Activated CD4-positive, alpha-beta T cell treated with anti-CD3 and anti-CD28 coated beads, Interleukin-2, amount 50 U/mL, for 48 hours (primary cell): ENCODE measurements around the gene BMP2K.

Experiments used
- DNase-seq, 2 experiments: peaks; one replicate each; pipeline ENCODE4 v3.0.0-alpha.2; 2020

The BMP2K gene

DNA sequence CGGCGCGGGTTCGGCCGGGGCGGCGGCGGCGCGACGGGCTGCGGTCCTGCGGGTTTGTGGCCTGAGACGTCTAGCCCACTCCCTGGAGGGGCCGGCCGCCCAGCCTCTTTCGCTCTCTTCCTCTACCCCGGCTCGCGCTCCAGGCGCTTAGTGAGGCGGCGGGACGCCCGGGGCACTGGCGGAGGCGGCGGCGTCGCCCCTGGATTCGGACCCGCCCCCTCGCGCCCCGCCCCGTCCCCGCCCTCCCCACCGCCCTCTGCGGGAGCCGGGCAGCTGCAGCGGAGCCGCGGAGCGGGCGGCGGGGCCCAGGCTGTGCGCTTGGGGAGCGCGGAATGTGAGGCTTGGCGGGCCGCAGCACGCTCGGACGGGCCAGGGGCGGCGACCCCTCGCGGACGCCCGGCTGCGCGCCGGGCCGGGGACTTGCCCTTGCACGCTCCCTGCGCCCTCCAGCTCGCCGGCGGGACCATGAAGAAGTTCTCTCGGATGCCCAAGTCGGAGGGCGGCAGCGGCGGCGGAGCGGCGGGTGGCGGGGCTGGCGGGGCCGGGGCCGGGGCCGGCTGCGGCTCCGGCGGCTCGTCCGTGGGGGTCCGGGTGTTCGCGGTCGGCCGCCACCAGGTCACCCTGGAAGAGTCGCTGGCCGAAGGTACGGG lies at the start of gene BMP2K:
Gene BMP2K, plus strand, starts transcription at position 272 of the 650 bp plus-strand sequence. Its CDS starts 194 bp downstream, at position 466.
- peak; percentile 78 to 79 for DNase-seq

DNA sequence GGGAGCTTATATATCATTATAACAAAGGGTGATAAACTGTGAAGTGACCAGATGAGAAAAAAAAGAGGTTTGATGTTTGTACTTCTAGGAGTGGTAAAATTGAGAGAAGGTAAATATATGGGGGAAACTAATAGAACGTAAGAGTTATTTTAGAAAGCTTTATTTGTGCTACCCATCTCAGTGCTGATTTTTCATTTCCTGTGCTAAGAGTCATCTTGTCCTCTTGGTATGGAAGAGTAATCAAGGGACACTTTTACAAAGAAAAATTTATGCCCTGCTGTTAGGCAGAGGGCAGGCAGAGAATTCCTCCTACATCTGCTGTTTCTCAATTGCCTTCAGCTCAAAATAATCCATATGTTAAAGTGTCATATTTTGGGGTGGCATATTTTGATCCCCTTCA lies 49.6 kb upstream of the BMP2K start:
- DNase-seq: no peak

DNA sequence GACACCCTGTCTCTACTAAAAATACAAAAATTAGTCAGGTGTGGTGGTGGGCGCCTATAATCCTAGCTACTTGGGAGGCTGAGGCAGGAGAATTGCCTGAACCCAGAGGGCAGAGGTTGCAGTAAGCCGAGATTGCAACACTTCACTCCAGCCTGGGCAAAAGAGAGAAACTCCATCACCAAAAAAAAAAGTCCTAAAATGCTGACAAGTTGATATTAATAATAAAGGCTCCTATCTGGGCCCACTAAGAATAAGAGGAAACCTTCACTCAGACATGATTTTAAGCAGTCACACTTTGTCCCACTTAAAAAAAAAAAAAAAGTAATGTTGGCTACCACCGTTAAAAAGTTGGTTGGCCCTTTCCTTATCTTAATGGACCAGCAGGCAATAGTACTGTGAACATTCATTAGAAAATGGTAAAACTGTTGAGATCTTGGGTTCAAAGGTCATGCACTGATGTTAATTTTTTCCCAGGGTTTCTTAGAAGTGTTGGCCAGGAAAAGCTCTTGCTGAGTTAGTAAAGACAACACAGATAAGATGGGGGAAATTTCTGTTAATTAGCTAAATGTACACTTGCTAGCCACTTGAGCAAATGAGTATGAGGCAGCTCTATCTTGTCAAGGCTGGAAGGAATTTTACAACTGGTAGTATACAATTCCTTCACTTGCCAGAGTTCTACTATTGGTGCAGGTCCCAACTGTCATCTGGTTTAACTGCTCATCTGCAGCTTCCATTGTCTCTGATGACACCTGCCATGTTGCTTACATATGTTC lies 43.6 kb upstream of the BMP2K start:
- no peak for DNase-seq

DNA sequence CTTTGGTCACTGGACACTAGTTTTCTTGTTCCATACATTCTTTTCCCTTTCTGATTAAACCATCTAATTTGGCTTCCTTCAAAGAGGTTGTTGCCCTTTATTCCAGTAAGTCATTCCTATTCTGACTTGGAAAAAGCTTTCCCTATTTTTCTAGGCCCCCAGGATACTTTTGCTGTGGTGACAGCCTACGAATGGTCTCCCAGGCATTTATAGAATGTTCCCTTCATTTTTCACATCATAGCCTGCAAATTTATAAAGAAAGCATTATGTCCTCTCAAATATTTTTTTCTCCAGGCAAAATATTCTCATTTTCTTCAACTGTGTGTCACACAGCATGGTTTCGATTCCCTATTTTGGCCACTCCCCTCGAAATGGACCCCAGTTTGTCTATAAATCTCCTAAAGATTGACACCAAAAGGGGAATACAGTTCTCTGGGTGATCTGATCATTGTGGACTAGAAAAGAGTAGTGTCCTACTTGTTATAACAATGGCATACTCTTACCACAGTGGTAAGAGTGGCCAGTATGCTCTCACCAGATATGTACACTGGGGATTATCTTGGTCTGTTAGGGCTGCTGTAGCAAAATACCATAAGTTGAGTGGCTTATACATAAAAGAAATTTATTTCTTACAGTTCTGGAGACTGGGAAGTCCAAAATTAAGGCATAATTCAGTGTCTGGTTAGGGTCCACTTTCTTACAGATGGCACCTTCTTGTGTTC lies 41.5 kb upstream of the BMP2K start:
- no peak for DNase-seq

DNA sequence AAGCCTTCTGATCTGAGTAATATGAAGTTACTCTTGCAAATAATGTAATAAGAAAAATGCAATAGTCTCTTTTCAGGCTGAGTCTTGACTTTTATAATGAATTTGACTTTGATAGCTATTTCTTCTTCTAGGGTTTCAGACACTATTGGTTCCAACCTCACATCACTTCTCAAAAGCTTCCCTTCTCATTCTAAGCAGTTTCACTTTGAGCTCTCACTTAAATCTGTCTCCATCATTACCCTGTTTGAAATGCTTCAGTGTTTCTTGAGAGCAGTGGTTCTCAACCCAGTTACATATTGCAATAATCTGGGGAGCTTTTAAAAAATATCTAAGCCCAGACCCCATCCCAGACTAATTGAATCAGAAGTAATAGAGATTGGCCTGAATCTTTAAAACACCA lies 40.5 kb upstream of the BMP2K start:
- no peak for DNase-seq

DNA sequence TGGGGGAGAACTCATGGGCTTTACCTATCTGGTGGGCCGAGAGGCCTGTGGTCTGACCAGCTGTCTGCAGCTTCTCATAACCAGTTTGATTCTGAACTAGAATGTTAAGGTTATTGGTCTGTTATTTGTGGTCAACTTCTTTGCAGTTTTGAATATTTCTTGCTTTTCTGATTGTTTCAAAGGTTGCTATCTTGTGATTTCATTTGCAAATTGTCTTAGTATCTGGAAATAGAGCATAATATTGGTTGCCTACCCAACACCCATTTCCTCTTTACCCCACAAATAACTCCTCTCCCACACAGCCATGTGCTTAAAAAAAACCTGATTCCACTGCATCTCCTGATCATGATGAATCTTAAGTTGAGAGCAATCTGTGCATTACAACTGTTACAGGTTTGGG lies 39.1 kb upstream of the BMP2K start:
- no peak for DNase-seq

DNA sequence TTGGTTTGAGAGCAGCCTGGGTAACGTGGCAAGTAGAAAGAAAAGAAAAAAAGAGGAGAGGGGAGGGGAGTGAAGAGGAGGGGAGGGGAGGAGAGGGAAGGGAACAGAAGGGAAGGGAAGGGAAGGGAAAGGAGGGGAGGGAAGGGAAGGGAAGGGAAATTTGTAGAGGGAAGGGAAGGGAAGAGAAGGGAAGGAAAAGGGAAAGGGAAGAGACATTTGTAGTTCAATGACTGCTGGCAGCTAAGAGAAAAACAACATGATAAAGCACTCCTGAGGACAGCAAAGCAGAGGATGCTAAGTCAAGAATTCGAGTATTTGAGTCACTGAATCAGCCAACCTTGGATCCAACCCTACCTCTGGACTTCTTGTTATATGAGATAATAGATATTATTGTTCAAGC lies 38.2 kb upstream of the BMP2K start:
- DNase-seq: no peak

DNA sequence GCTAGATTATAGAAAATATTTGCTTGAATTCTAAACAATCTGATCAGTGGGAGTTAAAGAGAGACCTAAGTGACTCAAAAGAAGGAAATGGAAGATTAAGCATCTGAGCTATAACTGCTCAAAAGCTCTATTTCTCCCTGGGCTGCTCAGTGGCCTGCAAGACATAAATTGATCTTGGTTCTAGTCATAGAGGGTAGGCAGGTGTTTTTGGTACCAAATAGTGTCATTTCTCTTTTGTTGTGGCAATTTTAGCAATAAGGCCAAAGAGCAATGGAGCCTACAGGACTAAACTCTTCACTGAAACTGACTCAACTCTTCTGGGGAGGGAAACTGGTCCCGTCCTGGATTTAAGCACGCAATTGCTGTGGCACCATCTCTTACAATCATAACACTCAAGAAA lies 33.9 kb upstream of the BMP2K start:
- no peak for DNase-seq

DNA sequence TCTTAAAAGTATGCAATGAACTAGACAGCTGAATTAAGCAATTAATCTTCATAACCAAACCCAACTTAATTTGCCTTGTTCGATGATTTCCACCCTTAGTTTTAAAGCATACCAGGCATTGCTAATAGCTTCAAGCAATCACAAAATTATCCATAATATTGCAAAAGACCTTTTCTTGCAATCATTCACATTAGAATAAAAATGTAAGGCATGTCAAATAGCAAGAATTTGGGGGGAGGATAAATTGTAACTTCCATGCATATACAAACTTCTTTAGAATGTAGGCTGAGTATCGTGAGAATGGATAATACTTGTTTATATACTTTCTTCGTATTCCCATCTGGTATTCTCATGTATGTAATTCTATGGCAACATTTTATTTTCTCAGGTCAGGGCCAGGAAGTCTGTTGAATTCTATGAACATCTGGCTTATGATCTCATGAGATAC lies 28.7 kb upstream of the BMP2K start:
- no peak for DNase-seq

DNA sequence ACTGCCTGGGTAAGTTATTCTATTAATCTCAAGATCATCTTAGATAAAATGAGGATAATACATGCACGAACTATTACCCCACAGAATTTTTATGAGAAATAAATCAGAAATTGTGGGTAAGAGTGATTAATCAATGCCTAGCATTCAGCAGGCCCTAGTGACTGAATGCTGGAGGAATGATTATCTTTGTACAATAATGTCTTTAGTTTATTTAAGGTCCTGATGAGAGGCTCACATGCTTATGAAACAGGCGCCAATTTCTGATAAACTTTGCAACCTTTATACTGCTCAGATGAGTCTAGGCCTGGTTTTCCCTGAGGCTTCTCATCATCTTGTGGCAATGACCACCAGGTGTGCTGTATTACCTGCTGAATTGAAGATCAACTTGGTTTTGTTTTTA lies 27.8 kb upstream of the BMP2K start:
- DNase-seq: no peak

DNA sequence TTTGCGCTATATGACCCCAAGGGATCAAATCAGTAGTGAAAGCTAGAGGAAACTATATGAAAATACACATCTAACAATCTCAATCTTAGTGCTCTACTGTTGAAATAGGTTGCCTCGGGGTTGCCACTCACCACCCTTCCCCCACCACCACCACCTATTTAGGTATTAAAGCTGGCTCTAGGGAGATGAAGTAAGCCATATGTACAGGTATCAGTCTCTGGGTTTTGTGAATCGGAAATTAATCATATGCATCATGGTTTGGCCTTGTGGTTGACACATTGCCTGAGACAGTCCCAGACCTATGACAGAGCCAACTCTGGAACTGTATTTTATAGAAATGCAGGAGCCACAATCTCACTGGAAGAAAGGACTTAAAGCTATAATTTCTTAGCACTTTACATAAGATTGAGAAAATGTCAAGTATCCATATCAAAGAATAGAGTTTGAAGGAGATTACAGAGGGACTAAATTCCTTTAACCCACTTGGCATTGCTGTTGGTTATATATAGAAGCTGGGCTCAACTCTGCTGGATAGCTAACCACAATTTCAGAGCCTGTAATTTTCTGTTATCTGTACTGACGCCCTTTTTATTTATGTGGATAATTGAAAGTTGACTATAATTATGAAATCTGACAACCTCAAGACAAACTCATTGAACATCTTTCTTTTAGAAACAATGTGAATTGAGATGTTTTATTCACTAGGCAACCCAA lies 26.7 kb upstream of the BMP2K start:
- no peak for DNase-seq

DNA sequence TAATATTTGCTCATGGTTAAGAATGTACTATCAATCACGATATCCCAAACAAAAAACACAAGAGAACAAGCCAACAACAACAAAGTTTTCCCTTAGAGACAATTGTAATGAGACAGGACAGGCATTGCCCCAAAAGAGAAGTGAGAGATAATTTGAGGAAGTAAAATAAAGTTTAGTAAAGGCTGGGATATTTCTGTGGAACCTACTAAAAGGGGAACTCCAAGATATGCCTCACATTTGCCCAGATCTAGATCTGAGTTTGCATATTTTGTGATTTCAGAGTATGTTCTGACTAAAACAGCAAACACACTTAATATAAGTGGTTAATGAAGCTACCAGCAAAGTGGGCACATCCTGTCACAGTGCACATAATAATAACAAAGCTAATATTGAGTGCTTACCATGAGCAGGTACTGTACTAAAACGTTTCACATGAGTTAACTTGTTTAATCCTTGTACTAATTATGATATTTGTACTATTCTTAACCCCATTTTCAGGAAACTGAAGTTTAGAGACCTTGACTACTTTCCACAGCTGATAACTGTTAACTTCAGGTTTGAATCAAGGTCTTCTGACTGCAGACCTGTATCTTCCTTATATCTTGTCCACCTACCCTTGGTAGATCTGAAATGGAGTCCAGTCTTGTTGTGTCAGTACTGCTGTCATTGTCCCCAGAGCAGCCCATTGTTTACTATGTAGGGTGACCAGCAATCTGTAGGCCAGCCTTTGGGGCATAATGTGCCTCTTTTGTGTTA lies 26.0 kb upstream of the BMP2K start:
- DNase-seq: no peak

DNA sequence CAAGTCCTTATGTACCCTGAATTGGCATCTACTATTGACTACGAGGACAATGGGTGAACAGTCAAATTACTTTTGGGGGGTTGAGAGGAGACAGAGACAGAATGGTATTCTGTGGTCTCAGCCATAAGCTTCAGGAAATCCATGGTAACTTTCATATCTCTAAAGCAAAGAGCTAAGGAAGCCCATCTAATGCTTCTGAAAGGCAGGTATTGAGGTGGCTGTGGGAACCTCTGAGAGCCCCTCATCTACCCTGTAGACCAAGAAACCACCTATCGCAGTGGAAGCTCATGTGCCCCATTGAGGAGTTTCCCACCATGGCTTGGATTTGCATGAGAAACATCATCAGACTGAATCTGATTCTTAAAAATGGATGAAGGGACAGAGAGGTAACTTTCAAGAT lies 23.1 kb upstream of the BMP2K start:
- DNase-seq: no peak

DNA sequence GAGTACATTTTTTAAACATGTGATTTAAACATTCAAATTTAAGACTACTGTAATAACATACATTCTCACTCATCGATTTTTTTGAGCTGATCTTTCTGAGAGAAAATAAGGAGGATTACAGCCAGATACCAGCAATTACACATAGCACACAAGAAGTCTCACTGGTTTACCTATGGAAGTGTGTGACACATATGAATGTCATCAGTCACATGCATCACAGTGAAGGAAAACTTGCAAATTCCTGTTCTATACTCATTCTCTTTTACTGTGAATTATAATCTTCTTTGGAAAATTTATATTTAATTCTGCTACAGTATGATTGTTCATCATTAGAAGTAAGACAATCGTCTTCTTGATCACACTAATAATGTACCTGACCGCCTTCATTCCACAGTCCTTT lies 21.3 kb upstream of the BMP2K start:
- no peak for DNase-seq

DNA sequence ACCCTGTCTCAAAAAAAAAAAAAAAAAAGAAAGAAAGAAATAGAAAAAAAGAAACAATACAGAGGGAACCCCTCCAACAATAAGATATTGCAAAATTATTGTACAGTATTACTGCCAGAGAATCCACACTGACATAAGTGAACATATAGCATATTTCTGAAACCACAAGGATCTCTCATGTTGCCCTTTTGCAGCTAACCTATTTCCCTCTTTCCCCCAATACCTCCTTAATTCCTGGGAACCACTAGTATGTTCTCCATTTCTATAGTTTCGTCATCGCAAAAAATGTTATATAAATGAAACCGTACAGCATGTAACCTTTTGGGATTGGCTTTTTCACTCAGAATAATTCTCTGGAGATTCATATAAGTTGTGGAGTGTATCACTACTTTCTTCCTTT lies 20.0 kb upstream of the BMP2K start:
- DNase-seq: no peak

DNA sequence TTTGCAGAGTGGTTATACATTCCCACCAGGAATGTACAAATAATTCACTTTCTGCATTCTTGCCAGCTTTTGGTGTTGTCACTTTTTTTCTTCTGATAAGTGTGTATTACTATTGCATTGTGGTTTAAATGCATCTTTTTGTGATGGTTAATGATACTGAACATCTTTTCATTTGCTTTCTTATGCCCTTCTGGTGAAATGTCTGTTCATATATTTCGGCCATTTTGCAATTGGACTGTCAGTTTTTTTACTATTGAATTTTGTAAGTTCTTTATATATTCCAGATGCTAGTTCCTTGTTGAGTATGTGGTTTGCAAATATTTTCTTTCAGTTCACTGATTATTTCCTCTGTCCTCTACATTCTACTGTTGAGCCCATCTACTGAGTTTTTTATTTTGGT lies 19.4 kb upstream of the BMP2K start:
- DNase-seq: no peak

DNA sequence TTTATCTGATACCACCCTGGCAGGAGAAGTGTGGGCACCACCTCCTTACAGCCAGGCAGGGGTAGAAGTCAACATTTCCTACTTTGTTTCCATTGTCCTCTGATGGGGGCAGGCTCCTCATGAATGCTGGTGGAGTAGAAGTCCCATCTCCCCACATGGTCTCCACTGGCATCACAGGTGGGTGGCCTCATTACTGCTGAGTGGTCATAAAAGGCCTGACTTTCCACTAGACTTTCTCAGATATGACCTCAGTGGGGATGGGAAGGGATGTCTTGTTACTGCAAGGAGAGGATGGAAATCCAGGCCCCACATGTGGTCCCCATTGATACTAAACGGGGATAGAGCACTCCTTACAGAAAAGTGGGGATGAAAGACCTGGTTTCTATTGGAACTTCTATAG lies 18.6 kb upstream of the BMP2K start:
- DNase-seq: no peak

DNA sequence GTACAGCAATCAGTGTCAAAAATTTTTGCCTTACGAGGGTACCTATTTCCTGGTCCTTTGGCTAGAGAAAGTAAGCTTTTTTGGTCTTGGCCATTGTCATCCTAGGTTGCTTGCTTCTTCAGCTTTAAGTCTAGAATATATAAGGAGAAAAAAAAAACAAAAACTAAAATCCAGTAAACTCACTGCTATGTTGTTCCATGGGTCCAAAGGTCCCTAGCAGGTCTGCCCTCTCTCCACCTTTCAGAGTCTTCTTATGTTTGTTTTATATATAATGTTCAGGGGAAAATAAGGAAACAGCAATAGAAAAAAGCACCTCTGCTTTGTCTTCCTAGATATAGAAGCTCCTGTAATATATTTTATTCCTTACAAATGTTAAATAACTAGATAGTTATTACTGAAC lies 18.1 kb upstream of the BMP2K start:
- DNase-seq: no peak

DNA sequence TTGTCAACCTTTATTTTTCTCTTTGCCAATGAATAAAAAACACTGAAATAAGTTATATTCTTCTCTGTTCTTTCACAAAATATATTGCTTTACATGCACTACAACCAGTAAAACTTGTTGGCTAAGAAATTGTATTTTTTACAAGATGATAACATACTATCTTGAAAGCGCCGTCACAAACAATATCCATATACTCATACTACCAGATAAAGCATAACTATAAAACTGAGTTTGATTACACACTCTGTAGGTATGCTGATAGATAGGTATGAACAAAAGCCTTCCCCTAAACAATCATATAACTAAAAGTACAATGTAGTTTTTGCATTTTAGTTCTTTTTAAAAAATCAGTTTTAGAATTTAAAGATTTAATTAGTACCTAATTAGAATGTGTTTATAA lies 13.6 kb upstream of the BMP2K start:
- no peak for DNase-seq

DNA sequence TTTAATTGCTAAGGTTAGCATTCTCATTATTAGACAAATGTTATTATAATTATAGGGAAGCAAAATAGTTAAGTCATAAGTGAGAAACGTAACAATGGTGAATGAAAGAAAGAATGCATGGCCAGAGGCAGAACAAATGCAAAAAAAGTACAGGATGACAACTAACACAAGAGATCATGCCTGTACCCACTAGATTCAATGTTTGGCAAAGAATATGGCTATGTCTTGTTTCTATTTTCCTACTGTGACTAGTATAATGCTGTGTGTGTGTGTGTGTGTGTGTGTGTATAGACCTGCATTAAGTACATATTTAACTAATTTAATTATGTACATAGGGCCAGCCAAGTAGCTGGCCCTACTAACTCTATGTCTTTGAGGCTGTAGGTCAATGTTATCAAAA lies 12.9 kb upstream of the BMP2K start:
- no peak for DNase-seq

DNA sequence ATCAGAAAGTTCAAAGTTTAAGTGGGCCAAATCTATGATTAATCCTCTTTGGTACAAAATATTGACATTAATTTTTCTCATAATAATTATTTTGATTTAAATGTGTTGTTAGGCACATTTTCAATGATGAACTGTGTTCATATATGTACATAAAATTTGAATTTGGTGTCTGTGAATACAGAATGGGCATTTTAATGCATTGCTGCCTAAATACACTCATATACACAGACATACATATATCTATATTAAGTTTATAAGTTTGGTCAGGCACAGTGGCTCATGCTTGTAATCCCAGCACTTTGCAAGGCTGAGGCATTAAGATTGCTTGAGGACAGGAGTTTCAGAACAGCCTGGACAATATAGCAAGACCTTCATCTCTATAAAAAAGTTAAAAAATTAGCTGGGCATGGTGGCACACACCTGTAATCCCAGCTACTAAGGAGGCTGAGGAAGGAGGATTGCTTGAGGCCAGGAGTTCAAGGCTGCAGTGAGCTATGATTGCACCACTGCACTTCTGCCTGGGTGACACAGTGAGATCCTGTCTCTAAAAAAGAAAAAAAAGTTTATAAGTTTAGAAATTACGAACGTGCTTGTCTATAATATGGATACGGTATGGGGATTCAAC lies 12.3 kb upstream of the BMP2K start:
- no peak for DNase-seq

DNA sequence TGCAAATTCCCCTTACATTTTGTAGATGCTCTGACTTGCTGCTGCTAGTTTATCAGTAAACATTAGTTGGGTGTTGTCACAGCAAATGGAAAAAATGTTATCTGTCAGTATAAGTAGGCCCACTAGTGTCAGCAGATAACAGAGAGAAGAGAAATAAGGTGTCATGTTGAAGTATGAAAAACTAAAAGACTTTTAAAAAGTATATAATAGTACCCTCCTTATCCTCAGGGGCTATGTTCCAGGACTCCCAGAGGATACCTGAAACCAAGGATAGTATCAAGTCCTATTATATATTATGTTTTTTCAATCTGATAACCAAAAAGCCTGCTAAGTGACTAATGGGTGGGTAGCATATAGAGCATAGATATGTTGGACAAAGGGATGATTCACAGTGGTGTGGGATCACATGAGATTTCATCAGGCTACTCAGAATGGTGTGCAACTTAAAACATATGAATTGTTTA lies 11.6 kb upstream of the BMP2K start:
- DNase-seq: no peak
